ENCODE measurements around the gene KIF19.
"Not testable (repeated sequence)": the region's sequence is repeated elsewhere in the genome, so short reads cannot be mapped to it uniquely, and the experiment has no call there.

The KIF19 gene

GRCh38 chr17:74390680-74391653 is 64.9 kb downstream of the KIF19 start:
- no peak for DNase-seq

- DNase-seq, result no peak
These were observed 65.7 kb downstream of the KIF19 start for GRCh38 chr17:74391771-74392170.

- no peak for DNase-seq
These were observed 66.8 kb downstream of the KIF19 start for GRCh38 chr17:74392848-74393247.

- no peak for DNase-seq
These were observed 67.4 kb downstream of the KIF19 start for GRCh38 chr17:74393346-74393942.

- DNase-seq, result no peak
These were observed 68.4 kb downstream of the KIF19 start for GRCh38 chr17:74394275-74394950.

GRCh38 chr17:74394977-74395376 is 69.0 kb downstream of the KIF19 start:
- no peak for DNase-seq

GRCh38 chr17:74396567-74396966 is 70.5 kb downstream of the KIF19 start:
- DNase-seq, result no peak

GRCh38 chr17:74402048-74402447 is 76.0 kb downstream of the KIF19 start:
- no peak for DNase-seq

- DNase-seq, result no peak
These were observed 77.6 kb downstream of the KIF19 start for GRCh38 chr17:74403512-74404137.

GRCh38 chr17:74404218-74404617 is 78.2 kb downstream of the KIF19 start:
- no peak for DNase-seq

- no peak for DNase-seq
These were observed 78.8 kb downstream of the KIF19 start for GRCh38 chr17:74404789-74405188.

- DNase-seq, result not testable (repeated sequence)
These were observed 79.3 kb downstream of the KIF19 start for GRCh38 chr17:74405311-74405710.

Data from midbrain (tissue), 1 donor.